Pulmonary artery endothelial cell (primary cell): ENCODE data around the gene MOB4. TPM values are rescaled to one million over a fixed set of nuclear protein-coding genes. Genes with fewer than 3 reads are reported as not detected.
"Not testable (repeated sequence)": the region's sequence is repeated elsewhere in the genome, so short reads cannot be mapped to it uniquely, and the experiment has no call there.

ENCODE experiments used
- DNase-seq: peaks from one replicate; pipeline ENCODE4 v3.0.0-alpha.2; 2011; ENCODE audit warnings: low read depth, low spot score
- total RNA-seq: library from RNA; depleted of rRNA; stranded (reverse); fragments of >200 nt; gene quantifications from 2 replicates; pipeline ENCODE4 v1.2.3, GENCODE V29; 2014

The MOB4 gene
- total RNA-seq, 1 donor from 2014 or later: 36.6 TPM

- no peak for DNase-seq
Measured at GRCh38 chr2:197513915-197514314, 2.0 kb upstream of the MOB4 start.

- no peak for DNase-seq
Measured at GRCh38 chr2:197514754-197515153, 1.1 kb upstream of the MOB4 start.

GRCh38 chr2:197515315-197515738 lies 539 bp upstream of the MOB4 start:
- DNase-seq: no peak

- DNase-seq: no peak
Measured at GRCh38 chr2:197516393-197516761, 511 bp downstream of the MOB4 start.

- DNase-seq: no peak
Measured at GRCh38 chr2:197517150-197517549, 1.3 kb downstream of the MOB4 start.

GRCh38 chr2:197538412-197538811 lies 22.5 kb downstream of the MOB4 start:
- DNase-seq: no peak

GRCh38 chr2:197539734-197540133 lies 23.9 kb downstream of the MOB4 start:
- no peak for DNase-seq

- DNase-seq: no peak
Measured at GRCh38 chr2:197543206-197543605, 27.3 kb downstream of the MOB4 start.

- no peak for DNase-seq
Measured at GRCh38 chr2:197547163-197547900, 31.5 kb downstream of the MOB4 start.

GRCh38 chr2:197548582-197548981 lies 32.7 kb downstream of the MOB4 start:
- no peak for DNase-seq

GRCh38 chr2:197551260-197551659 lies 35.4 kb downstream of the MOB4 start:
- not testable (repeated sequence) for DNase-seq

- no peak for DNase-seq
Measured at GRCh38 chr2:197555467-197555866, 39.6 kb downstream of the MOB4 start.

- DNase-seq: peak; percentile 61
Measured at GRCh38 chr2:197556456-197556855, 40.6 kb downstream of the MOB4 start.

GRCh38 chr2:197558393-197558792 lies 42.5 kb downstream of the MOB4 start:
- DNase-seq: no peak

- no peak for DNase-seq
Measured at GRCh38 chr2:197559681-197560080, 43.8 kb downstream of the MOB4 start.

- no peak for DNase-seq
Measured at GRCh38 chr2:197560146-197560665, 44.3 kb downstream of the MOB4 start.

GRCh38 chr2:197571627-197572271 lies 55.9 kb downstream of the MOB4 start:
- DNase-seq: no peak

- DNase-seq: no peak
Measured at GRCh38 chr2:197573608-197574007, 57.7 kb downstream of the MOB4 start.

GRCh38 chr2:197575987-197576386 lies 60.1 kb downstream of the MOB4 start:
- DNase-seq: no peak

- DNase-seq: no peak
Measured at GRCh38 chr2:197576631-197577030, 60.8 kb downstream of the MOB4 start.

GRCh38 chr2:197577446-197577845 lies 61.6 kb downstream of the MOB4 start:
- DNase-seq: no peak

GRCh38 chr2:197578294-197578693 lies 62.4 kb downstream of the MOB4 start:
- not testable (repeated sequence) for DNase-seq

- DNase-seq: not testable (repeated sequence)
Measured at GRCh38 chr2:197580166-197580565, 64.3 kb downstream of the MOB4 start.
